ENCODE results near the gene DNM2. TPM values are rescaled to one million over a fixed set of nuclear protein-coding genes. Genes with fewer than 3 reads are reported as not detected.

Gene DNM2
- total and polyA plus RNA-seq, 2 of the 13 experiments (the other 11 are each of a cell fraction or from before 2014, with no cell fraction given) = 41.7 to 59.8 TPM

DNA sequence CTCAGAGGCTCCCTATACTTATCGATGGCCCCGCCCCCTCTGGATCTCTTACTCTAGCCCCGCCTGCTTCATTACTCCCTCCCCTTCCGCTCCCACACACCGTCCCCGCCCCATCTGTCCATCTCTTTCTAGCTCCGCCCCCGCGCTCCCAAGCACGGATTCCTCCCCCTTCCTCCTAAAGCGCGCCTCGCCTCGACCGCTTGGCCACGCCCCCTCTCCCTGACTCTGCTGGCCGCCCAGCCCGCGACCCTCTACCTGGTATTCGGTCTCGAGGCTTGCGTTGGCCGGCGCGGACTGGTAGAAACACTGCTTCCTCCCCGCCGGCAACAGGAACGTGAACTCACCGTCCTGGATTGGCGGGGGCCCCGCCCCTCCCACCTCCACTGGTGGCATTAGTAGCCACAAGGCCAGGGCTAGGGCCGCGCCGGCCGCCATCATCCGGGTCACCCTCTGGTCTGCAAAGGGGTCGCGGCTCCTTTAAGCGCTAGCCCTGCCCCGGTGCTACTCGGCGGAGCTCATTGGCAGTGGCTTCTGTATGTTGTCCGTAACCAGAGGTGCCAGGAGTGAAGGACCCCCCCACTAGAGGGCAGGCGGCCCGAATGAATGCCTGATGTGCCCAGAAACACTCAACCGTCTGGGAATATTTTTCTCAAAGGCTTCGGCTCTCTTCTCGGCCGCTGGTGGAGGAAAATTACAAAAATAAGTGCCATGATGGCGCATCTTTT, 118.0 kb downstream of the DNM2 start, which contains the start of gene TMED1 (continued):
- TF ChIP-seq ZNF138 (CRISPR knock-in tag; IDR thresholded peaks at IDR 0.05; ENCODE audit: low read depth) = peak; percentile 44; the same call in 1 of the 2 replicates
- no peak for TF ChIP-seq NPAS2 (CRISPR knock-in tag; IDR thresholded peaks at IDR 0.05; ENCODE audit: borderline replicate concordance)
- TF ChIP-seq ZMYM3 (CRISPR knock-in tag; IDR thresholded peaks at IDR 0.05) = no peak
- TF ChIP-seq, protein P1, sequence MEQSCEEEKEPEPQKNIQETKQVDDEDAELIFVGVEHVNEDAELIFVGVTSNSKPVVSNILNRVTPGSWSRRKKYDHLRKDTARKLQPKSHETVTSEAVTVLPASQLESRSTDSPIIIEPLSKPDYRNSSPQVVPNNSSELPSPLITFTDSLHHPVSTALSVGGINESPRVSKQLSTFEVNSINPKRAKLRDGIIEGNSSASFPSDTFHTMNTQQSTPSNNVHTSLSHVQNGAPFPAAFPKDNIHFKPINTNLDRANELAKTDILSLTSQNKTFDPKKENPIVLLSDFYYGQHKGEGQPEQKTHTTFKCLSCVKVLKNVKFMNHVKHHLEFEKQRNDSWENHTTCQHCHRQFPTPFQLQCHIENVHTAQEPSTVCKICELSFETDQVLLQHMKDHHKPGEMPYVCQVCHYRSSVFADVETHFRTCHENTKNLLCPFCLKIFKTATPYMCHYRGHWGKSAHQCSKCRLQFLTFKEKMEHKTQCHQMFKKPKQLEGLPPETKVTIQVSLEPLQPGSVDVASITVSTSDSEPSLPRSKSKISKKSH (CRISPR knock-in tag; IDR thresholded peaks at IDR 0.05; ENCODE audit: borderline replicate concordance) = no peak
- no peak for TF ChIP-seq SMYD3 (CRISPR knock-in tag; IDR thresholded peaks at IDR 0.05)
- TF ChIP-seq ZNF451 (CRISPR knock-in tag; IDR thresholded peaks at IDR 0.05) = peak; percentile 61; the same call in 1 of the 2 replicates
- no peak for TF ChIP-seq RBM22 (optimal IDR thresholded peaks at IDR 0.05; ENCODE audit: low read length)
- TF ChIP-seq ZSCAN20 (CRISPR knock-in tag; IDR thresholded peaks at IDR 0.05; ENCODE audit: borderline replicate concordance) = 0 out of 2 replicates have a peak, but pooled peaks have one; percentile 36
- no peak for TF ChIP-seq ZNF275 (CRISPR knock-in tag; IDR thresholded peaks at IDR 0.05; ENCODE audit: borderline replicate concordance)
- TF ChIP-seq HNRNPK (IDR thresholded peaks at IDR 0.05; ENCODE audit: low read depth, low read length, poor library complexity, severe bottlenecking) = peak; percentile 77
- TF ChIP-seq ZSCAN31 (CRISPR knock-in tag; IDR thresholded peaks at IDR 0.05; ENCODE audit: low read depth) = peak; percentile 53; the same call in 1 of the 2 replicates
- peak; percentile 91 for TF ChIP-seq PHF8 (CRISPR knock-in tag; IDR thresholded peaks at IDR 0.05)
- no peak for TF ChIP-seq FOXA3 (CRISPR knock-in tag; IDR thresholded peaks at IDR 0.05)
- TF ChIP-seq NONO (IDR thresholded peaks at IDR 0.05) = no peak
- peak; percentile 72 for TF ChIP-seq NONO (CRISPR knock-in tag; conservative IDR thresholded peaks at IDR 0.05)
- no peak for TF ChIP-seq EZH2 (conservative IDR thresholded peaks at IDR 0.05; ENCODE audit: low read depth, low read length)
- TF ChIP-seq ZNF557 (CRISPR knock-in tag; IDR thresholded peaks at IDR 0.05) = no peak
- no peak for TF ChIP-seq DNMT3B (CRISPR knock-in tag; conservative IDR thresholded peaks at IDR 0.05)
- no peak for TF ChIP-seq ZNF703 (CRISPR knock-in tag; IDR thresholded peaks at IDR 0.05; ENCODE audit: borderline replicate concordance)
- TF ChIP-seq RORA (CRISPR knock-in tag; IDR thresholded peaks at IDR 0.05) = no peak

All from HepG2 (cell line).